ENCODE measurements around the gene ZFPM1.

The ZFPM1 gene

DNA sequence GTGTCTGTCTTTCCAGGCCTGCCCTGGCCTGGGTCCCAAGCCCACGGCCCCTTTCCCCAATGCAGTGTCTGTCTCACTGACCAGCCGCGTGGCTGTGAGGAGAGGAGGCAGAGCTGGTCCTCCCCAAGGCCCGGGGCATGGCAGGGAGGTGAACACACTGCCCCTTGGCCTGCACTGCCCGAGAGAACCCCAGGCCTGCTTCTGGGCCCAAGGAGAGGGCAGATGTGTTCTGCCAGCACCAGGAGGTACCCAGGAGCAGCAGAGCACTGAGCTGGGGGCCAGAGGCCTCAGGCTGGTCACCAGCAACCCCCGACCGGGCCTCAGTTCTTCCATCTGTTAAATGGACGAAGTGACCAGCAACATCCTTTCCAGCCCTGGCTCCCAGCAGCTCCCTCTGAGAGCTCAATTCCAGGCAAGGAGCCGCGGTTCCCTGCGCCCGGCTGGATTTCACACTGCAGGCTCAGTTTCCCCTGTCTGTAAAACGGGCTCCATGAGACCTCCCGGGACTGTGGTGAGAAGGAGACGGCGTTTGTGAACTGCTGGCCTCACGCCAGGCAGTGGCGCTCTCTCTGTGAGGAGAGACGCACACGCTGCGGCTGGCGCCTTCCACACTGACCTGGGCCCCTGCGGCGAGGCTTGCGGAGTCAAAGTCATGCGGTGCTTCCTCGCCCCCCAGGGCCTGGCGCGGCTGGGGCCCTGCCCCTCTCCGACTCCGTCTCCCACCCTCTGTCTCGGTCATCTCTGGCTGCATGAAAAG, 8.1 kb upstream of the ZFPM1 start:
- no CpG with 5 or more reads among the region's 32 CpGs for WGBS, 2 donors (ENCODE audit: extremely low coverage in 2 of 2, insufficient read length in 2 of 2, insufficient replicate concordance in 1 of 2)
- Histone ChIP-seq H3K4me3 (ENCODE audit: low read length in 2 of 2) (no peak overlapping the region), H3K27ac (replicated peaks; ENCODE audit: low read length) (no peak overlapping the region)

DNA sequence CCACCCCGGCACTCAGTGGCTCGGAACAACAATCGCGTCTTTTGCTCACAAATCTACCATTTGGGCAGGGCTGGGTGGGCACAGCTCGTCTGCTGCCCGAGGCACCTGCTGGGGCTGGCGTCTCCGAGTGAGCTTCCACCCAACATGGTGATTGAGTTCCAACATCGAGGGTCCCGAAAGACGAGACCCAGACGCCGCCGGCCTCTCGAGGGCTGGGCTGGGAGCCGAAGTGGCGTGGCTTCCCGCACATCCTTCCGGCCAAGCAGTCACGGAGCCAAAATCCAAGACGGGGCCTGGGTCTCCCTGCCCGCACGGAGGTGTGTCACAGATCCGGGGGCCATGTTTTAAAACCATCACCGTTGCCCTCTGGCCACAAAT, 7.5 kb upstream of the ZFPM1 start:
- Histone ChIP-seq H3K4me2 (ENCODE audit: insufficient read depth, low read length, poor library complexity, severe bottlenecking) (no peak overlapping the region), H4K8ac (ENCODE audit: low read depth, low read length) (no peak overlapping the region), H2AK5ac (ENCODE audit: low read depth, low read length) (peak overlapping the region; percentile 81), H3K4me3 (ENCODE audit: low read length in 2 of 2) (no peak overlapping the region), H3K27ac (replicated peaks; ENCODE audit: low read length) (no peak overlapping the region), H2BK120ac (ENCODE audit: low read depth, low read length) (no peak overlapping the region), H3K9ac (ENCODE audit: low read depth, low read length, poor library complexity) (no peak overlapping the region), H2AFZ (ENCODE audit: low read length) (no peak overlapping the region), H4K91ac (ENCODE audit: low read depth, low read length, poor library complexity) (no peak overlapping the region), H3K4ac (ENCODE audit: low read length) (no peak overlapping the region), H3K36me3 (replicated peaks in 1 of 2; ENCODE audit: control insufficient read depth in 2 of 2, insufficient read depth in 2 of 2, low read length in 2 of 2) (no peaks in the 10 kb centered on the region), H3K9me3 (replicated peaks in 1 of 2; ENCODE audit: control insufficient read depth in 2 of 2, insufficient read depth in 1 of 2, low read depth in 1 of 2, low read length in 2 of 2) (no peaks in the 10 kb centered on the region), H3K27me3 (ENCODE audit: control insufficient read depth in 3 of 3, insufficient read depth in 3 of 3, low read depth in 1 of 3, low read length in 3 of 3) (peaks cover 0 to 75% (median 0%) of the 10 kb centered on the region in 3 experiments), H3K79me1 (ENCODE audit: low read depth, low read length) (peaks cover 2% of the 10 kb centered on the region), H2BK12ac (ENCODE audit: low read length) (no peak overlapping the region), H3K18ac (ENCODE audit: low read length) (no peak overlapping the region), H3K4me1 (ENCODE audit: control insufficient read depth in 2 of 2, insufficient read depth in 1 of 2, low read depth in 1 of 2, low read length in 2 of 2) (peaks cover 5% of the 10 kb centered on the region in 2 donors), H2BK5ac (ENCODE audit: low read length) (peak overlapping the region; percentile 39), H3K14ac (ENCODE audit: low read length) (no peak overlapping the region), H3K23ac (ENCODE audit: low read depth, low read length, poor library complexity) (peak overlapping the region; percentile 89), H2BK15ac (ENCODE audit: low read length) (no peak overlapping the region)
- DNase-seq (ENCODE audit: low spot score): no peak
- WGBS, 2 donors (ENCODE audit: extremely low coverage in 2 of 2, insufficient read length in 2 of 2, insufficient replicate concordance in 1 of 2): no CpG with 5 or more reads among the region's 25 CpGs

More for the DNA sequence above, 8.1 kb upstream of the ZFPM1 start:
- Histone ChIP-seq H3K4me2 (ENCODE audit: insufficient read depth, low read length, poor library complexity, severe bottlenecking) (no peak overlapping the region), H2BK12ac (ENCODE audit: low read length) (peak overlapping the region; percentile 41), H3K4me1 (ENCODE audit: control insufficient read depth in 2 of 2, insufficient read depth in 1 of 2, low read depth in 1 of 2, low read length in 2 of 2) (peaks cover 5% of the 10 kb centered on the region in 2 donors), H2BK15ac (ENCODE audit: low read length) (no peak overlapping the region), H2BK120ac (ENCODE audit: low read depth, low read length) (no peak overlapping the region), H3K14ac (ENCODE audit: low read length) (no peak overlapping the region), H3K27me3 (ENCODE audit: control insufficient read depth in 3 of 3, insufficient read depth in 3 of 3, low read depth in 1 of 3, low read length in 3 of 3) (peaks cover 0 to 75% (median 0%) of the 10 kb centered on the region in 3 experiments), H2AFZ (ENCODE audit: low read length) (no peak overlapping the region), H3K23ac (ENCODE audit: low read depth, low read length, poor library complexity) (peak overlapping the region; percentile 89), H3K18ac (ENCODE audit: low read length) (no peak overlapping the region), H3K79me1 (ENCODE audit: low read depth, low read length) (peaks cover 2% of the 10 kb centered on the region), H3K4ac (ENCODE audit: low read length) (no peak overlapping the region), H3K9ac (ENCODE audit: low read depth, low read length, poor library complexity) (no peak overlapping the region), H3K36me3 (replicated peaks in 1 of 2; ENCODE audit: control insufficient read depth in 2 of 2, insufficient read depth in 2 of 2, low read length in 2 of 2) (no peaks in the 10 kb centered on the region), H3K9me3 (replicated peaks in 1 of 2; ENCODE audit: control insufficient read depth in 2 of 2, insufficient read depth in 1 of 2, low read depth in 1 of 2, low read length in 2 of 2) (no peaks in the 10 kb centered on the region), H4K8ac (ENCODE audit: low read depth, low read length) (no peak overlapping the region), H2AK5ac (ENCODE audit: low read depth, low read length) (peak overlapping the region; percentile 81), H2BK5ac (ENCODE audit: low read length) (peak overlapping the region; percentile 53), H4K91ac (ENCODE audit: low read depth, low read length, poor library complexity) (no peak overlapping the region)
- no peak for DNase-seq (ENCODE audit: low spot score)

DNA sequence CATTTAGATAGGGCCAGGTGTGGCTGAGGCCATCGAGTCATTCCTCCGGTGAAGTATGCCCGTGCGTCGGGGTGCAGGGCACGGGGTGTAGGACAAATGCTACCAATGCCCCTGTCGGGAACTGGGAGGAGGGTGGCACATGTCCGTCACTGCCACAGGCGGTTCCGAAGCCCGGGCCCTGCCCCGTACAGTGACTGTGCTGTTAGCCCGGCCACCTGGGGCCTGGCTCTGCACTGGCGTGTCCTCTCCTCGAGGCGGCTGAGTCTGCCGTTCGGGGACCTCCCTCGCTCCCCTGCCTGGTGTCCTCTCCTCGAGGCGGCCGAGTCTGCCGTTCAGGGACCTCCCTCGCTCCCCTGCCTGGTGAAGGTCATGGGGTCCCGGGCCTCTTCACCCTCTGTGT, 7.0 kb upstream of the ZFPM1 start:
- H2BK15ac ChIP-seq (ENCODE audit: low read length): no peak overlapping the region
- H3K4me3 ChIP-seq (ENCODE audit: low read length in 2 of 2): no peak overlapping the region
- WGBS, 2 donors (ENCODE audit: extremely low coverage in 2 of 2, insufficient read length in 2 of 2, insufficient replicate concordance in 1 of 2): no CpG with 5 or more reads among the region's 25 CpGs
- no peak overlapping the region for H2BK12ac ChIP-seq (ENCODE audit: low read length)
- H2BK5ac ChIP-seq (ENCODE audit: low read length): peak overlapping the region; percentile 39
- H4K91ac ChIP-seq (ENCODE audit: low read depth, low read length, poor library complexity): no peak overlapping the region
- no peak for DNase-seq (ENCODE audit: low spot score)
- no peak overlapping the region for H3K23ac ChIP-seq (ENCODE audit: low read depth, low read length, poor library complexity)
- peaks cover 2% of the 10 kb centered on the region for H3K79me1 ChIP-seq (ENCODE audit: low read depth, low read length)
- H2AFZ ChIP-seq (ENCODE audit: low read length): no peak overlapping the region
- no peak overlapping the region for H3K4me2 ChIP-seq (ENCODE audit: insufficient read depth, low read length, poor library complexity, severe bottlenecking)
- H3K36me3 ChIP-seq (replicated peaks in 1 of 2; ENCODE audit: control insufficient read depth in 2 of 2, insufficient read depth in 2 of 2, low read length in 2 of 2): no peaks in the 10 kb centered on the region
- no peak overlapping the region for H3K18ac ChIP-seq (ENCODE audit: low read length)
- H2AK5ac ChIP-seq (ENCODE audit: low read depth, low read length): peak overlapping the region; percentile 52
- H2BK120ac ChIP-seq (ENCODE audit: low read depth, low read length): no peak overlapping the region
- H3K27ac ChIP-seq (replicated peaks; ENCODE audit: low read length): no peak overlapping the region
- peaks cover 5% of the 10 kb centered on the region in 2 donors for H3K4me1 ChIP-seq (ENCODE audit: control insufficient read depth in 2 of 2, insufficient read depth in 1 of 2, low read depth in 1 of 2, low read length in 2 of 2)
- peaks cover 0 to 80% (median 2%) of the 10 kb centered on the region in 3 experiments for H3K27me3 ChIP-seq (ENCODE audit: control insufficient read depth in 3 of 3, insufficient read depth in 3 of 3, low read depth in 1 of 3, low read length in 3 of 3)
- H3K9ac ChIP-seq (ENCODE audit: low read depth, low read length, poor library complexity): no peak overlapping the region
- no peak overlapping the region for H4K8ac ChIP-seq (ENCODE audit: low read depth, low read length)
- no peak overlapping the region for H3K4ac ChIP-seq (ENCODE audit: low read length)
- no peaks in the 10 kb centered on the region for H3K9me3 ChIP-seq (replicated peaks in 1 of 2; ENCODE audit: control insufficient read depth in 2 of 2, insufficient read depth in 1 of 2, low read depth in 1 of 2, low read length in 2 of 2)
- H3K14ac ChIP-seq (ENCODE audit: low read length): no peak overlapping the region

DNA sequence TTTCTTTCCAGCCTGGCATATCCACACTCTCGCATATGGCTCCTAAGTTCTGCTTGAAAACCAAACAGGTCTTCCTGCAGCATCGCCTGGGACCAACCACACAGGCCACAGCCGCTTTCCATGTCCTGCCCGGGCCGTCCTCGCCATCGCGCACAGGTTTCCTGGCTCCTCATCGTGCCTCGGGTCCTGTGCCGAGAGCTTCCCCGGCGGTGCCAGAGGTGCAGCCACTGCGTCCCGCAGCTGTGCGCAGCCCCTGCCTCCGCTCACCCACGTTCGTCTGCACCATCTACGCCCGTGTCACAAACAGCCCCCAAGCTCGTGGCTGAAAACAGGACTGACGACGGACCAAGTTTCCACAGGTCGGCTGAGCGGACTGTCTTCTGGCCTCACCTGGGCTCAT, 6.3 kb upstream of the ZFPM1 start:
- Histone ChIP-seq H3K27ac (replicated peaks; ENCODE audit: low read length) (no peak overlapping the region), H2BK12ac (ENCODE audit: low read length) (no peak overlapping the region), H3K27me3 (ENCODE audit: control insufficient read depth in 3 of 3, insufficient read depth in 3 of 3, low read depth in 1 of 3, low read length in 3 of 3) (peaks cover 0 to 78% (median 6%) of the 10 kb centered on the region in 3 experiments), H2BK120ac (ENCODE audit: low read depth, low read length) (no peak overlapping the region), H3K79me1 (ENCODE audit: low read depth, low read length) (peaks cover 2% of the 10 kb centered on the region), H2BK15ac (ENCODE audit: low read length) (no peak overlapping the region), H3K18ac (ENCODE audit: low read length) (peak overlapping the region; percentile 49), H3K4me1 (ENCODE audit: control insufficient read depth in 2 of 2, insufficient read depth in 1 of 2, low read depth in 1 of 2, low read length in 2 of 2) (peaks cover 5% of the 10 kb centered on the region in 2 donors), H3K9me3 (replicated peaks in 1 of 2; ENCODE audit: control insufficient read depth in 2 of 2, insufficient read depth in 1 of 2, low read depth in 1 of 2, low read length in 2 of 2) (no peaks in the 10 kb centered on the region), H4K91ac (ENCODE audit: low read depth, low read length, poor library complexity) (no peak overlapping the region), H3K4me3 (ENCODE audit: low read length in 2 of 2) (no peak overlapping the region), H3K14ac (ENCODE audit: low read length) (no peak overlapping the region), H3K23ac (ENCODE audit: low read depth, low read length, poor library complexity) (no peak overlapping the region), H2AK5ac (ENCODE audit: low read depth, low read length) (no peak overlapping the region), H3K4me2 (ENCODE audit: insufficient read depth, low read length, poor library complexity, severe bottlenecking) (no peak overlapping the region), H2AFZ (ENCODE audit: low read length) (no peak overlapping the region), H3K36me3 (replicated peaks in 1 of 2; ENCODE audit: control insufficient read depth in 2 of 2, insufficient read depth in 2 of 2, low read length in 2 of 2) (no peaks in the 10 kb centered on the region), H2BK5ac (ENCODE audit: low read length) (no peak overlapping the region), H3K4ac (ENCODE audit: low read length) (no peak overlapping the region), H4K8ac (ENCODE audit: low read depth, low read length) (no peak overlapping the region), H3K9ac (ENCODE audit: low read depth, low read length, poor library complexity) (peak overlapping the region; percentile 38)
- WGBS, 2 donors (ENCODE audit: extremely low coverage in 2 of 2, insufficient read length in 2 of 2, insufficient replicate concordance in 1 of 2): no CpG with 5 or more reads among the region's 26 CpGs
- DNase-seq (ENCODE audit: low spot score): no peak
